Vagina (tissue), 2 donors: ENCODE results near the gene THADA. TPM values are rescaled to one million over a fixed set of nuclear protein-coding genes. Genes with fewer than 3 reads are reported as not detected.

Source experiments
- DNase-seq, 2 donors: peaks; one replicate each; pipeline ENCODE4 v3.0.0-alpha.2; 2017; ENCODE audit errors: extremely low spot score in 2 of 2
- H3K27ac ChIP-seq: fragments of 200-600 bp; sonication (generic); one replicate; pipeline ENCODE4 v1.5.1; 2019
- H3K27me3 ChIP-seq: fragments of 200-600 bp; sonication (generic); one replicate; pipeline ENCODE4 v1.5.1; 2019
- H3K36me3 ChIP-seq, 2 donors: fragments of 200-600 bp; sonication (generic); one replicate each; pipeline ENCODE4 v1.5.1; 2017 to 2019
- H3K4me1 ChIP-seq: fragments of 200-600 bp; sonication (generic); one replicate; pipeline ENCODE4 v1.5.1; 2019
- H3K4me3 ChIP-seq, 2 donors: fragments of 200-600 bp; sonication (generic); 1 replicate in 1 of 2; 2 replicates in 1 of 2; pipeline ENCODE4 v1.5.1; 2016 to 2019
- H3K9me3 ChIP-seq: fragments of 200-600 bp; sonication (generic); one replicate; pipeline ENCODE4 v1.5.1; 2019
- POLR2A ChIP-seq, 2 donors: fragments of 450-650 bp; IDR thresholded peaks; one replicate each; pipeline ENCODE4 v1.6.1; 2017; ENCODE audit warnings: antibody characterized with exemption in 2 of 2, mild to moderate bottlenecking in 2 of 2, moderate library complexity in 2 of 2
- POLR2AphosphoS5 ChIP-seq, 2 donors: sonication (generic); formaldehyde crosslinking; IDR thresholded peaks; one replicate each; pipeline ENCODE4 v1.9.0; 2017; ENCODE audit warnings: antibody characterized with exemption in 2 of 2, mild to moderate bottlenecking in 2 of 2, low read depth in 1 of 2; ENCODE audit not compliant: insufficient read depth in 1 of 2
- intact Hi-C: fragments of 100-400 bp; cut with DNase I; formaldehyde crosslinking; loops from one replicate; pipeline ENCODE4 v1.15.1; 2023
- total RNA-seq: library from RNA; depleted of rRNA; stranded (reverse); fragments of >200 nt; gene quantifications from one replicate; pipeline ENCODE4 v1.2.3, GENCODE V29; 2016
- TF ChIP-seq, protein P1 (sequence below), 3 experiments: fragments of 450-650 bp in 2 of 3; fragments of 200-600 bp in 1 of 3; sonication (generic) in 1 of 3; IDR thresholded peaks; one replicate each; pipeline ENCODE4 v1.5.1; 2017 to 2019; ENCODE audit warnings: antibody characterized with exemption in 3 of 3, mild to moderate bottlenecking in 2 of 3, moderate library complexity in 2 of 3

Gene THADA
- total RNA-seq, 1 donor from 2014 or later, result 32.2 TPM

DNA sequence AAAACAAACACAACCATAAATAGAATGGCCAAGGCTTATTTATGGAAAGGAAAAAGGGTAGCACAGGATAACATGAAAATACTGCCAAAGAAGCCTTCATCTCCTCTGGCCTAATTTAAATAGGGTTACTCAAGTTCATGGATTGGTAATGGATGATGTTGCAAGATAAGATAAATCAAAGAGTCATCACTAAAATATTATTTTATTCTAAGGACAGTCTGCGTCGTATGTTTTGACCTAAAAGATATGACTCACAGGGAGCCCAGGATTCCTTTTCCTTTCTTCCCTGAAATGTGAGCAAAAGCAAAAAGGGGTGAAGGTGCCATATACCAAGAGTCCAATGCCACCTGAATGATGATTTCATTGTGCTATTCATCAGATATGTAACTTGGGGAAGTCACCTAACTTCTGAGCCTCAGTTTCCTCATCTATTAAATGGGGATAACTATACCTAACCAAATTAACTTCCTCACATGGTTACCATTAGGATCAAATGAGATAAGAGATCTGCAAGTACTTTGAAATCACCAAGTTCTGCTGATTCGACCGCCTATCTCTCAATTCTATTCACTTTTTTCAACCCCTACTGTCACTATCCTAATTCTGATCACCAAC, 137.7 kb downstream of the THADA start:
- TF ChIP-seq, protein P1, sequence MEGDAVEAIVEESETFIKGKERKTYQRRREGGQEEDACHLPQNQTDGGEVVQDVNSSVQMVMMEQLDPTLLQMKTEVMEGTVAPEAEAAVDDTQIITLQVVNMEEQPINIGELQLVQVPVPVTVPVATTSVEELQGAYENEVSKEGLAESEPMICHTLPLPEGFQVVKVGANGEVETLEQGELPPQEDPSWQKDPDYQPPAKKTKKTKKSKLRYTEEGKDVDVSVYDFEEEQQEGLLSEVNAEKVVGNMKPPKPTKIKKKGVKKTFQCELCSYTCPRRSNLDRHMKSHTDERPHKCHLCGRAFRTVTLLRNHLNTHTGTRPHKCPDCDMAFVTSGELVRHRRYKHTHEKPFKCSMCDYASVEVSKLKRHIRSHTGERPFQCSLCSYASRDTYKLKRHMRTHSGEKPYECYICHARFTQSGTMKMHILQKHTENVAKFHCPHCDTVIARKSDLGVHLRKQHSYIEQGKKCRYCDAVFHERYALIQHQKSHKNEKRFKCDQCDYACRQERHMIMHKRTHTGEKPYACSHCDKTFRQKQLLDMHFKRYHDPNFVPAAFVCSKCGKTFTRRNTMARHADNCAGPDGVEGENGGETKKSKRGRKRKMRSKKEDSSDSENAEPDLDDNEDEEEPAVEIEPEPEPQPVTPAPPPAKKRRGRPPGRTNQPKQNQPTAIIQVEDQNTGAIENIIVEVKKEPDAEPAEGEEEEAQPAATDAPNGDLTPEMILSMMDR (IDR thresholded peaks at IDR 0.05), result no peak
- TF ChIP-seq POLR2AphosphoS5 (IDR thresholded peaks at IDR 0.05; ENCODE audit: insufficient read depth in 1 of 2, low read depth in 1 of 2) (no peak), POLR2A (IDR thresholded peaks at IDR 0.05) (no peak)
- H3K27ac ChIP-seq, result peak overlapping the region; percentile 2
- H3K4me3 ChIP-seq, result no peak overlapping the region
- peaks cover 63% of the 10 kb centered on the region for H3K4me1 ChIP-seq
- H3K9me3 ChIP-seq, result no peaks in the 10 kb centered on the region
- H3K36me3 ChIP-seq, result no peaks in the 10 kb centered on the region
- no peak for DNase-seq
- intact Hi-C loops, result no loop called here
- no peaks in the 10 kb centered on the region for H3K27me3 ChIP-seq

DNA sequence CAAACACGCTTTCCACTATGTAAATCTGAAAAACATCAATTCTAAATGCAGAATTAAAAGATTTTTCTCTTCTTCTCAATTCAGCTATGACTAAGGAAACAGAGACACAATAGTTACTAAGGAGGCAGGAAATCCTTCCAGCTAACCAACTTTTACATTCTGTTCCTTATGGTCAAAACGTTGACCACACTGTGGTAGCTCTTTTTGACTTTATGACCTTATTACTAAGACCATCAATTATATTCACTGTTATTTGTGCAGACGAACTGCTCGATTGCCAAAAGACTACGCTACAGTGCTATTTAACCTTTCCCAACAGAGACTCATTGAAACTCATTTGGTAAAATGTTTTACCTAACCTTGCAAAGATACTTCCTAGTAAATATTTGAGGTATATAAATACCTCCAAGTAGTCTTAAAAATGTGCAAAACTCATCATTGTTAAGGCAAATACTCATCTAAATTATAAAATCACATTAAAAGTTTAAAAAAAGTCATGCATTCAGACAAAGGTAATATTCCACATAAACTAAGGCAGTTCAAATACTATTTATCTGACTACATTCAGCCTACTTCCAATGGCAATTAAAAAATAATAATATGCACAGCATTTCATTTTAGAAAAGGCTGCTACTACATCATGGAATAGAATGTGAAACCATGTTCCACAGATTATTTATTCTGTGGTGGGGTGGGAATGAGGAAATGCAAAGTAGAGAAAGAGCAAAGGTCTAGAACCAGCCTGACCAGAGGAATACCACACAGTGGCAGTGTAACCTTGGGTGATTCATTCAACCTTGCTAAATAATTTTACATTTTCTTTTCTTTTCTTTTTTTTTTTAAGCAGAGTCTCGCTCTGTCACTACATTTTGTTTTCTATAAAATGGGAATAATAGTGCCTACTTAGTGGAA, 139.9 kb downstream of the THADA start:
- Histone ChIP-seq H3K27me3 (no peaks in the 10 kb centered on the region), H3K9me3 (no peaks in the 10 kb centered on the region), H3K4me3 (no peak overlapping the region), H3K27ac (no peak overlapping the region), H3K36me3 (no peaks in the 10 kb centered on the region), H3K4me1 (peaks cover 53% of the 10 kb centered on the region)
- DNase-seq, result no peak
- intact Hi-C loops, result no loop called here
- no peak for TF ChIP-seq POLR2AphosphoS5 (IDR thresholded peaks at IDR 0.05; ENCODE audit: insufficient read depth in 1 of 2, low read depth in 1 of 2)
- no peak for TF ChIP-seq POLR2A (IDR thresholded peaks at IDR 0.05)
- TF ChIP-seq, protein P1 (IDR thresholded peaks at IDR 0.05), result no peak

DNA sequence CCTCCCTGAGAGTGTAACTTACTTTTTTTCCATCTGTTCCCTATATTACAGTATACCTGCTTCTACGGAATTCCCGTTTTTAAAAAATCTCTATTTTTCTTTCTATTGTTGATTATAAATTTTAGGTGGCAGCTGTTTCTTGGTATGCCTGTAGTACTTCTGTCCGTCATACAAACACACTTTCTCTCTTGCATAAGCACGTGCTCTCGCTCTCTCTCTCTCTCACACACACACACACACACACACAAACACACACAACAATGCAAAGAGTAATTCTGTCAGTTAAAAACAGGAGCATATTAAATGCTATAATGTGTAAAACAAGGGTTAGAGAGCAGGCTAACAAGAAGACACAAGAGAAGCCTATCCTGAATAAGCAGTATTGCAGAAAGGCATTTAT, 140.5 kb downstream of the THADA start:
- intact Hi-C loops, result no loop called here
- Histone ChIP-seq H3K9me3 (no peaks in the 10 kb centered on the region), H3K4me3 (no peak overlapping the region), H3K36me3 (no peaks in the 10 kb centered on the region), H3K27ac (no peak overlapping the region), H3K27me3 (no peaks in the 10 kb centered on the region), H3K4me1 (peaks cover 46% of the 10 kb centered on the region)
- no peak for DNase-seq
- no peak for TF ChIP-seq POLR2A (IDR thresholded peaks at IDR 0.05)
- TF ChIP-seq, protein P1 (IDR thresholded peaks at IDR 0.05), result no peak
- TF ChIP-seq POLR2AphosphoS5 (IDR thresholded peaks at IDR 0.05; ENCODE audit: insufficient read depth in 1 of 2, low read depth in 1 of 2), result no peak

DNA sequence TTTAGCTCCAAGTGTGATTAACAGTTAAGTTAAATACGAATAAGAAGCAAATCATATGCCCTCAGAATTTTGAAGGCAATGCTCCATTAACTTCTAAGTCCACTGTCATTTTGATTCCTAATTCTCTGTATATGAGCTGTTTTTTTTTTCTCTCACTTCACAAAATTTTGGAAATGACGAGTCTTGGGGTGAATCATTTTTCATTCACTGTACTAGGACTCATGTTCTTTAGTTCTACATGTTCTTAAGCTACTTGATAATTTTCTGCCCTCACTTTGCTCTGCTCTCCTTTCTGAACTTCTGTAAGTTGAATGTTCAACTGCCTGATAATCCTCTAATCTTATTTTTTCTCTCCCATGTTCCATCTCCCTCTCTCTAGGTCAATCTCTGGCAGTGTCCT, 141.0 kb downstream of the THADA start:
- no peak overlapping the region for H3K27ac ChIP-seq

More for the DNA sequence above, 141.0 kb downstream of the THADA start:
- no peaks in the 10 kb centered on the region for H3K27me3 ChIP-seq
- no peak for DNase-seq
- H3K4me3 ChIP-seq, result no peak overlapping the region
- H3K9me3 ChIP-seq, result no peaks in the 10 kb centered on the region
- intact Hi-C loops, result no loop called here
- no peaks in the 10 kb centered on the region for H3K36me3 ChIP-seq
- peaks cover 41% of the 10 kb centered on the region for H3K4me1 ChIP-seq
- TF ChIP-seq POLR2AphosphoS5 (IDR thresholded peaks at IDR 0.05; ENCODE audit: insufficient read depth in 1 of 2, low read depth in 1 of 2), result no peak
- TF ChIP-seq POLR2A (IDR thresholded peaks at IDR 0.05), result no peak
- TF ChIP-seq, protein P1 (IDR thresholded peaks at IDR 0.05), result no peak
